ENCODE data around the gene MAL.

MAL gene

DNA sequence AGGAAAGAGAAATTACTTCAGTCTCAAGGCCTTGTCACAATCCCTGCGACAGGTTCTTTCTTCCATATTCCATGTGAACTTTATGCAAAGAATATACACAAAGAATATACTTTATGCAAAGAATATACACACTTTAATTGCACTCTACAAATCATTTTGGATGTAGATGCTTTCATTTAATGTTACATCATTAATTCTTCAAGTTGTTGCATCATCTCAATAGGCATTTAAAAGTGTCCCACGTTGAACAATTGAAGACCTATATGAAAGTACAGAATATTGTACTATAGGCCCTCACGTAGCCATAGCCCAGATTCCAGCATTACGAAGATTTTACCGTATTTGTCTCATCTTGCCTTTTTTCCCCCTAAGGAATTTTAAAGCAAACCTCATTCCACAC is 33.1 kb upstream of the MAL start:
- TF ChIP-seq, protein P1, sequence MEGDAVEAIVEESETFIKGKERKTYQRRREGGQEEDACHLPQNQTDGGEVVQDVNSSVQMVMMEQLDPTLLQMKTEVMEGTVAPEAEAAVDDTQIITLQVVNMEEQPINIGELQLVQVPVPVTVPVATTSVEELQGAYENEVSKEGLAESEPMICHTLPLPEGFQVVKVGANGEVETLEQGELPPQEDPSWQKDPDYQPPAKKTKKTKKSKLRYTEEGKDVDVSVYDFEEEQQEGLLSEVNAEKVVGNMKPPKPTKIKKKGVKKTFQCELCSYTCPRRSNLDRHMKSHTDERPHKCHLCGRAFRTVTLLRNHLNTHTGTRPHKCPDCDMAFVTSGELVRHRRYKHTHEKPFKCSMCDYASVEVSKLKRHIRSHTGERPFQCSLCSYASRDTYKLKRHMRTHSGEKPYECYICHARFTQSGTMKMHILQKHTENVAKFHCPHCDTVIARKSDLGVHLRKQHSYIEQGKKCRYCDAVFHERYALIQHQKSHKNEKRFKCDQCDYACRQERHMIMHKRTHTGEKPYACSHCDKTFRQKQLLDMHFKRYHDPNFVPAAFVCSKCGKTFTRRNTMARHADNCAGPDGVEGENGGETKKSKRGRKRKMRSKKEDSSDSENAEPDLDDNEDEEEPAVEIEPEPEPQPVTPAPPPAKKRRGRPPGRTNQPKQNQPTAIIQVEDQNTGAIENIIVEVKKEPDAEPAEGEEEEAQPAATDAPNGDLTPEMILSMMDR (IDR thresholded peaks at IDR 0.05; ENCODE audit: low read depth, low read length) = no peak
- no peak overlapping the region for H3K4me3 ChIP-seq (replicated peaks in 1 of 2; ENCODE audit: low read depth in 2 of 2, low read length in 2 of 2)
- no peak for DNase-seq (ENCODE audit: low read depth in 2 of 2)

DNA sequence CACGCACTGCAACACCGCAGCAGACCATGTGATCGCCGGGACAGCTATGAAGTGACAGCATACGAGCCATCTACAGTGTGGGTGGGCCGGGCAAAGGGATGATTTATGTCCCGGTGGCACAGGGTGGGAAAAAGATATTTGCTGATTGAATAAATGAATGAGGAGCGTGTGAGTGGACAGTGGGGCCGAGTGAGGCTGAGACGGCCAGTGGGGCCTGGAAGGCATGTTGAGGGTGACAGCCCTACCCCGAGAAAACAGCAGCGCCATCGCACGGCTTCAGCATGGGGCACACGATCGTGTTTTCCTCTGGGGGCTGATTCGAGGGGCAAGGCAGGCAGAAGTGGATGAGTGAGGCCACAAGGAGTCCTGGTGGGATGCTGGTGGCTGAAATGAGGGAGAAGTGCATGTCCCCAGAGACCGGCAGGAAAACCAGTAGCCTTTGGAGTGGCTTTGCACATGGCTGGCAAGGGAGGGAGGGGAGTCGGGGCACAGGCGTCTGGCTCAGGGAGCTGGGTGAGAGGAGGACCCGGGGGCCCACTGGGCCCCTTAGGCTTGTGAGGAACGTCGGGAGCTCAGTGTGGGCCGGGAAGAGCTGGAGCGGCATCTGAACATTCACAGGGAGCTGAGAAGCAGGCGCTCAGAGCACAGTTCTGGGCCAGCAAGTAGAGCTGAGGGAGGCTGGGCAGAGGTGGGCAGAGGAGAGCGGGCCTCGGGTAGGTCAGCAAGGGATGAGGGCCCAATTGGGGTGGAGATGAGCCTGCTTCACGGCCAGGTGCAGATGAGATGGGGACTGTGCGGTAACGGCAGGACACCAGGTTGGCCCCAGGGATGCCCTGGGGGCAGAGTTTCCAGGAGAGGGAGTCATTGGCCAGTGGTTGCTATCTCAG is 32.1 kb upstream of the MAL start:
- no peak for DNase-seq (ENCODE audit: low read depth in 2 of 2)
- H3K4me3 ChIP-seq (replicated peaks in 1 of 2; ENCODE audit: low read depth in 2 of 2, low read length in 2 of 2) = no peak overlapping the region
- TF ChIP-seq, protein P1 (IDR thresholded peaks at IDR 0.05; ENCODE audit: low read depth, low read length) = no peak

DNA sequence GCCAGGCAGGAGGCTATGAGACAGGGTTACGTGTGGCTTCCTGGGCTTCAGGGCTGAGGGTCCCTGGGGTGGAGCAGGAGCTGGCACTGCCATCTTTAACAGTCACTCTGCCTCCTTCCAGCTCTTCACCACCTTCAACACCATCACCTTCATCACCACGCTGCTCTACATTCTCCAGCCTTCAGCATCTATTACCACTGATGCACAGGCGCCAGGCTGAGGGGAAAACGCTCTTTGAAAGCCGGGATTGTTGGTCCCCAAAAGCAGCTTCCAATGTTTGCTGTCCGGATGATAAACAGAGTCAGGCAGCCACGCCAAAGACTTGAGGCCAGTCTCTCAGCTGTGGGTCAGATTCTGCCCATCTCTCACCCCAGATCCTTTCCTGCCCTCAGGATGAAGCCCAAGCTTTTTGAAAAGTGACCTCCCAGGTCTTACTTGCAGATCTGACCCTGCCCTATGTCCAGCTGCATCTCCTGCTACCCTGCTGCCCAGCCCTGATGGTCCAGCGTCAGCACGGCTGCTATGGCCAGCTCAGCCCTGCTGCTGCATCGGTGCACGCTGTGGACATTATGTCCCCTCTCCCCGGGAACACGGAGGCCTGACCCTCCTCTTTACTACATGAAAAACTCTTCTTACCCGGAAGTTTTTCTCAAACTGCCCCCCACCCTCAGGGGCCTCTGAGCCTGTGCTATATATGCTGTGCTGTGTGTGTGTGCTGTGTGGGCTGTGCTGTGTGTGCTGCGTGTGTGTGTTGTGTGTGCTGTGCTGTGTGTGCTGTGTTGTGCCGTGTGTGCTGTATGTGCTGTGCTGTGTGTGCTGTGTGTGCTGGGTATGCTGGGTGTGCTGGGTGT is 31.2 kb upstream of the MAL start:
- TF ChIP-seq, protein P1 (IDR thresholded peaks at IDR 0.05; ENCODE audit: low read depth, low read length) = no peak
- H3K4me3 ChIP-seq (replicated peaks in 1 of 2; ENCODE audit: low read depth in 2 of 2, low read length in 2 of 2) = no peak overlapping the region
- DNase-seq (ENCODE audit: low read depth in 2 of 2) = no peak

DNA sequence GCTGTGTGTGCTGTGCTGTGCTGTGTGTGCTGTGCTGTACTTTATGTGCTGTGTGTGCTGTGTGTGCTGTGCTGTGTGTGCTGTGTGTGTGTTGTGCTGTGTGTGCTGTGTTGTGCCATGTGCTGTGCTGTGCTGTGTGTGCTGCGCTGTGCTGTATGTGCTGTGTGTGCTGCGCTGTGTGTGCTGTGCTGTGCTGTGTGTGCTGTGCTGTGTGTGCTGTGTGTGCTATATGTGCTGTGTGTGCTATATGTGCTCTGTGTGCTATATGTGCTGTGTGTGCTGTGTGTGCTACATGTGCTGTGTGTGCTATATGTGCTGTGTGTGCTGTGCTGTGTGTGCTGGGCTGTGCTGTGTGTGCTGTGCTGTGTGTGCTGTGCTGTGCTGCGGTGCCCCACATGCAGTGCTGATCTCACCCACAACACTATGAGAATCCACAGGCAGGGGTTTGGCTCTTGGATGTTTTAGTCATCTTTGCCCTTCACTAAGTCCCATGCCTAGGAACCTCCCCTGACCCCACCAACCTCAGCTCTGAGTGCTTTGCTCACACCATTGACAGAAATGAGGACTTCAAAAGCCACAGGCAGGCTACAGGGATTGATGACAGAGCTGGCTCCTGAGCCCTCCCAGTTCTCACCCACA is 30.5 kb upstream of the MAL start:
- DNase-seq (ENCODE audit: low read depth in 2 of 2) = no peak
- TF ChIP-seq, protein P1 (IDR thresholded peaks at IDR 0.05; ENCODE audit: low read depth, low read length) = no peak
- no peak overlapping the region for H3K4me3 ChIP-seq (replicated peaks in 1 of 2; ENCODE audit: low read depth in 2 of 2, low read length in 2 of 2)

DNA sequence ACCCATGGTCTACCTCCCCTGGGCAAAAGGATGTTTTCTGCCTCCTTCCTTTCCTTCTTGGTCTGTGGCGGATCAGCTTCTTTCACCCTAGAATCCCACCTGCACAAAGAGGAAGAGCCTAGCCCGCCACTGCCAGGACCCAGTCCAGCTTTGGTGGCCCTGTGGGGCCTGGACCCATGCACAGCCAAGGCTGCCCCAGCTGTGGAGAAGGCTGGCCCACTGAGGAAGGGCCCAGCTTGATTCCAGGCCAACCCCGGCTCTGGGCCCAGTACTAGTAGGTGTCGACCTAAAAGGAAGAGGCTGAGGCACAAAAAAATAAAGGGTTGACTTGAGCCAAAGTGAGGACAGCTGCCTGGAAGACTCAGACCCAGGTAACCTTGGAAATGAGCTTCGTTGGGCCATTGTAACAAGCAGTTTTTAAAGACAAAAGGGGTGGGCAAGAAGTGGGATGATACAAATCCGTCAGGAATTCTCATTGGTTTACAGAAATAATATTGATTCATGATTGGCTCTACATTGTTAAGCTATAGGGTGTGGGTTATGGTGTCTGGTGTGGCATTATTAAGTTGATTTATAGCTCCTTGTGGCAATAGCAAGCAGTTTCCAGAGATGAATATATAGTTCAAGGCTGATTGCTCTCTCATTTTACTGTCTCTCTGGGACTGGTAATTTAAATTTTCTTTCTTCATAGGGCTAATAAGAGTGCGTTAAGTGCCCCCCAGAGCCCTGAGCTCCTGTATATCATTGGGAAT is 29.8 kb upstream of the MAL start:
- H3K4me3 ChIP-seq (replicated peaks in 1 of 2; ENCODE audit: low read depth in 2 of 2, low read length in 2 of 2) = no peak overlapping the region
- no peak for DNase-seq (ENCODE audit: low read depth in 2 of 2)
- TF ChIP-seq, protein P1 (IDR thresholded peaks at IDR 0.05; ENCODE audit: low read depth, low read length) = no peak
